Measurements from ENCODE around the gene GPATCH2L.

The GPATCH2L gene

GRCh38 chr14:76217179-76217578, 65.5 kb downstream of the GPATCH2L start:
- Histone ChIP-seq H3K79me2 (ENCODE audit: insufficient read depth, low read length) (no peaks in the 10 kb centered on the region), H2AFZ (ENCODE audit: low read length) (no peak overlapping the region), H3K9ac (ENCODE audit: low read length) (no peak overlapping the region), H3K4me2 (ENCODE audit: low read length) (no peak overlapping the region), H3K27me3 (ENCODE audit: insufficient read depth, low read length) (no peaks in the 10 kb centered on the region), H3K27ac (ENCODE audit: low read depth, low read length, poor library complexity, severe bottlenecking) (no peak overlapping the region), H3F3A (ENCODE audit: insufficient read depth, low read length) (no peaks in the 10 kb centered on the region), H3K4me3 (ENCODE audit: low read depth, low read length, poor library complexity, severe bottlenecking) (no peak overlapping the region), H3K4me1 (ENCODE audit: insufficient read depth, low read length, severe bottlenecking) (no peaks in the 10 kb centered on the region), H3K9me2 (ENCODE audit: low read depth, low read length) (no peaks in the 10 kb centered on the region), H3K36me3 (ENCODE audit: insufficient read depth, low read length) (no peaks in the 10 kb centered on the region), H3K9me3 (ENCODE audit: low read length) (peaks cover 11% of the 10 kb centered on the region; the same call in 1 of the 2 replicates), H4K20me1 (ENCODE audit: insufficient read depth, low read length) (no peaks in the 10 kb centered on the region)
- TF ChIP-seq EZH2 (IDR thresholded peaks at IDR 0.05; ENCODE audit: borderline replicate concordance, low read length) = no peak
- TF ChIP-seq CTCF (IDR thresholded peaks at IDR 0.05; ENCODE audit: low read length) = no peak

- no peaks in the 10 kb centered on the region for H4K20me1 ChIP-seq (ENCODE audit: insufficient read depth, low read length)
- TF ChIP-seq CTCF (IDR thresholded peaks at IDR 0.05; ENCODE audit: low read length) (no peak), EZH2 (IDR thresholded peaks at IDR 0.05; ENCODE audit: borderline replicate concordance, low read length) (no peak)
Observed at GRCh38 chr14:76218662-76219061, 66.9 kb downstream of the GPATCH2L start.

GRCh38 chr14:76219873-76220272, 68.2 kb downstream of the GPATCH2L start:
- H3K27ac ChIP-seq (ENCODE audit: low read depth, low read length, poor library complexity, severe bottlenecking) = no peak overlapping the region

More at GRCh38 chr14:76218662-76219061, 66.9 kb downstream of the GPATCH2L start:
- no peaks in the 10 kb centered on the region for H3K9me2 ChIP-seq (ENCODE audit: low read depth, low read length)
- H2AFZ ChIP-seq (ENCODE audit: low read length) = no peak overlapping the region
- H3K36me3 ChIP-seq (ENCODE audit: insufficient read depth, low read length) = no peaks in the 10 kb centered on the region
- H3K4me2 ChIP-seq (ENCODE audit: low read length) = no peak overlapping the region
- H3F3A ChIP-seq (ENCODE audit: insufficient read depth, low read length) = no peaks in the 10 kb centered on the region
- no peaks in the 10 kb centered on the region for H3K27me3 ChIP-seq (ENCODE audit: insufficient read depth, low read length)
- H3K4me1 ChIP-seq (ENCODE audit: insufficient read depth, low read length, severe bottlenecking) = no peaks in the 10 kb centered on the region
- no peak overlapping the region for H3K27ac ChIP-seq (ENCODE audit: low read depth, low read length, poor library complexity, severe bottlenecking)
- no peaks in the 10 kb centered on the region for H3K79me2 ChIP-seq (ENCODE audit: insufficient read depth, low read length)
- H3K4me3 ChIP-seq (ENCODE audit: low read depth, low read length, poor library complexity, severe bottlenecking) = no peak overlapping the region
- H3K9me3 ChIP-seq (ENCODE audit: low read length) = peaks cover 5% of the 10 kb centered on the region; the same call in 1 of the 2 replicates
- H3K9ac ChIP-seq (ENCODE audit: low read length) = no peak overlapping the region

More at GRCh38 chr14:76219873-76220272, 68.2 kb downstream of the GPATCH2L start:
- Histone ChIP-seq H3K79me2 (ENCODE audit: insufficient read depth, low read length) (no peaks in the 10 kb centered on the region), H2AFZ (ENCODE audit: low read length) (no peak overlapping the region), H3K9me2 (ENCODE audit: low read depth, low read length) (no peaks in the 10 kb centered on the region), H3K36me3 (ENCODE audit: insufficient read depth, low read length) (no peaks in the 10 kb centered on the region), H3K4me1 (ENCODE audit: insufficient read depth, low read length, severe bottlenecking) (no peaks in the 10 kb centered on the region), H3K4me2 (ENCODE audit: low read length) (no peak overlapping the region), H3K9me3 (ENCODE audit: low read length) (0 out of 2 replicates have a peak, but pooled peaks cover 2% of the 10 kb centered on the region), H4K20me1 (ENCODE audit: insufficient read depth, low read length) (no peaks in the 10 kb centered on the region), H3F3A (ENCODE audit: insufficient read depth, low read length) (no peaks in the 10 kb centered on the region), H3K4me3 (ENCODE audit: low read depth, low read length, poor library complexity, severe bottlenecking) (no peak overlapping the region), H3K27me3 (ENCODE audit: insufficient read depth, low read length) (no peaks in the 10 kb centered on the region), H3K9ac (ENCODE audit: low read length) (no peak overlapping the region)
- TF ChIP-seq CTCF (IDR thresholded peaks at IDR 0.05; ENCODE audit: low read length) (no peak), EZH2 (IDR thresholded peaks at IDR 0.05; ENCODE audit: borderline replicate concordance, low read length) (no peak)

All from OCI-LY1 (cell line).